IMR-90 (cell line): ENCODE data around the gene FAF1.

Experiments used
- CTCF ChIP-seq: conservative IDR thresholded peaks from 2 replicates; pipeline ENCODE4 v1.5.1; 2012; ENCODE audit warnings: mild to moderate bottlenecking, low read depth, low read length, improper control_type of control experiment
- POLR2A ChIP-seq: IDR thresholded peaks from 2 replicates; pipeline ENCODE4 v1.6.1; 2012; ENCODE audit warnings: mild to moderate bottlenecking, low read depth, low read length
- RAD21 ChIP-seq: IDR thresholded peaks from 2 replicates; pipeline ENCODE4 v1.6.1; 2012; ENCODE audit warnings: low read length, improper control_type of control experiment
- USF2 ChIP-seq: fragments of 150-350 bp; IDR thresholded peaks from 2 replicates; pipeline ENCODE4 v1.6.1; 2017; ENCODE audit warnings: mild to moderate bottlenecking, antibody characterized with exemption, low read length, low read depth

GRCh38 chr1:50969611-50970508 lies 9.8 kb upstream of the FAF1 start, which contains the start of gene CDKN2C:
- TF ChIP-seq CTCF (0 out of 2 replicates have a peak, but pooled peaks have one; percentile 4), USF2 (peak; percentile 58), POLR2A (peak; percentile 69; the same call in 1 of the 2 replicates), RAD21 (no peak)
